ENCODE results near the gene ERVV-1.

Gene ERVV-1

DNA sequence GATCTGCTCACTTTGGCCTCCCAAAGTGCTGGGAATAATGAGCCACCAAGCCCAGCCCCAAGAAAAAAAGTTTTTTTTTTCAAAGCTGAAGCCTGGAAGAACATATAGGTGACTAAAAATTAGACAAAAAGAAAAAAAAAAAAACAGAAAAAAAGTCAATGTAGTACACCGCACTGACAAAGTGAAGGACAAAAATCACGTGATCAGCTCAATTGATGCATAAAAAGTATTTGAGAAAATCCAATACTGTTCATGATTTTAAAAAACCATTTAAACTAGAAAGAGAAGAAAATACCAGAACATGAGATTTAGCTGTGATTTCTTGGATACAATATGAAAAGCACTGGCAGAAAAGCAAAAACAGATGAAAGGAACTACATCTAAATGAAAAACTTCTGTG is 20.3 kb downstream of the ERVV-1 start:
- DNase-seq, result no peak

DNA sequence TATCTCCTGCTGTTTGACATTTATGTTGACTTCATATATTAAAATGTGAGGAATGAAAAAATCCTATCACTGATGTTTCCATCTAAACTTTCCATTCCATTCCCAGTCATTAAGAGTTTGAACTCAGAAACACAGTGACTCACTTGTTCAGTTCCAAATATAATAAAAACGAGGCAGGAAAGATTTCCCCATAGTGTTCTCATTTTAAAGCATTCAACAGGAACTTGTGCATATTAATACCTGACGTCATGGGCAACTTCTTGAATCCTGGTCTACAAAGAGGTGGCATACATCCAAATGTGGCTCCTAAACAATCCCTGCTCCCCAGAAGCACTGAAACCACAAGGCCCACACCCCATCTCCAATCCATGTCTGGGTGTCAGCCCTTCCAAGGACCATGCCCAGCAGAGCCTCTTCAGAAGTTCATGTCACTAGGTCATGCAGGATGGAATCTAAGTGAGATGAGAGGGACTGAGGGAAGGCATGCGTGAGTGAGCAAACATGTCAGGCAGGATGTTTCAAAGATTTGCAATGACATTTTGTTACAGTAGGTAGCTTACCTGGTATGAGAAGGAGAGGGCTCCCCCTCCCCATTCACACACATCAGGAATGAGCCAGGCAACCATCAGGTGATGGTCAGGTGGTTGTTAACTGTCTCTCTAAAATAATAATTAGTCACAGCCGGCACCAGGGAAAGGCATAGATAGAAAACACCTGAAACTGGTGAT is 21.4 kb downstream of the ERVV-1 start:
- no peak for DNase-seq

- peak; percentile 26 for DNase-seq
These were observed 23.7 kb downstream of the ERVV-1 start for GRCh38 chr19:53037101-53038097.

DNA sequence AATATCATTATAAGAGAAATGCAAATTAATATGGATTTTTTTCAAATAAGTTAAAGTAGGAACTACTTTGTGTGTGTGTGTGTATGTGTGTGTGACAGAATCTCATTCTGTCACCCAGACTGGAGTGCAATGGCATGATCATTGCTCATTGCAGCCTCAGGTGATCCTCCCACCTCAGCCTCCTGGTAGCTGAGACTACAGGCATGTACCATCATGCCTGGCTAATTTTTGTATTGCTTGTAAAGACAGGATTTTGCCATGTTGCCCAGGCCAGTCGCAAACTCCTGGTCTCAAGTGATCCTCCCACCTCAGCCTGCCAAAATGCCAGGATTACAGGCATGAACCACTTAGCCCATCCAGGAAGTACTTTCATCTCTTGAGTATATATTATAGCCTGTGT is 27.6 kb downstream of the ERVV-1 start:
- no peak for DNase-seq

GRCh38 chr19:53045536-53045935 is 31.8 kb downstream of the ERVV-1 start:
- DNase-seq, result no peak

GRCh38 chr19:53047379-53047778 is 33.7 kb downstream of the ERVV-1 start:
- no peak for DNase-seq

DNA sequence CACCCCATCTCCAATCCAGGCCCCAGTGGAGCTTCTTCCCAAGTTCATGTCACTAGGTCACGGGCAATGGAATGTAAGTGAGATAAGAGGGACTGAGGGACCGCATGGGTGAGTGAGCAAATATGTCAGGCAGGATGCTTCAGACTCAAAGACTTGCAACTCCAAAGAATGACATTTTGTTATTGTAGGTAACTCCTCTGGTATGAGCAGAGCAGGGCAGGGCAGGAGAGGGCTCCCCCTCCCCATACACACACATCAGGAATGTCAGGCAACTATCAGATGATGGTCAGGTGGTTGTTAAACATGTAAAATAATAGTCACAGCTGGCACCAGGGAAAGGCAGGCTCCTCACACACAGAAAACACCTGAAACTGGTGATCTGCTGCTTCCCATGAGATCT is 41.4 kb downstream of the ERVV-1 start:
- DNase-seq, result no peak

GRCh38 chr19:53057904-53058580 is 44.3 kb downstream of the ERVV-1 start:
- DNase-seq, result peak; percentile 12

All from fibroblast of skin of right biceps (primary cell).